Measurements from ENCODE around the gene BCO2. TPM values are rescaled to one million over a fixed set of nuclear protein-coding genes. Genes with fewer than 3 reads are reported as not detected.

BCO2 gene
- total RNA-seq, 1 experiment from 2014 or later = 2.5 TPM

GRCh38 chr11:112229159-112229558 lies 53.8 kb downstream of the BCO2 start:
- POLR2A ChIA-PET (ENCODE audit: low non-redundant PET) = no interaction called here
- DNase-seq (ENCODE audit: low spot score) = no peak
- intact Hi-C loops (cut with micrococcal nuclease; ENCODE audit: unreplicated experiment) = loop anchor here (10.0 kb wide), 1 partner anchor 326 kb away; no protein-coding TSS in a partner anchor
- BruUV-seq (replicated peaks) = no TSS peak
- Histone ChIP-seq H3K9me3 (ENCODE audit: low read depth, low read length, poor library complexity, severe bottlenecking) (no peaks in the 10 kb centered on the region), H3K27ac (ENCODE audit: low read depth, low read length, poor library complexity, severe bottlenecking) (no peak overlapping the region), H3K27me3 (replicated peaks; ENCODE audit: insufficient read depth, low read depth, low read length, poor library complexity) (no peaks in the 10 kb centered on the region), H3K4me1 (ENCODE audit: insufficient read depth, low read length, poor library complexity, severe bottlenecking) (peaks cover 16% of the 10 kb centered on the region), H3K36me3 (ENCODE audit: insufficient read depth, low read length, poor library complexity, severe bottlenecking) (peaks cover 49% of the 10 kb centered on the region), H3K4me3 (ENCODE audit: low read depth, low read length, poor library complexity, severe bottlenecking) (no peak overlapping the region)
- CTCF ChIA-PET = no interaction called here
- TF ChIP-seq CTCF (conservative IDR thresholded peaks at IDR 0.05; ENCODE audit: low read depth, low read length) (no peak), EZH2 (IDR thresholded peaks at IDR 0.05; ENCODE audit: borderline replicate concordance, low read depth, low read length, poor library complexity, severe bottlenecking) (no peak)

GRCh38 chr11:112229746-112230433 lies 54.6 kb downstream of the BCO2 start:
- no TSS peak for BruUV-seq (replicated peaks)
- H3K9me3 ChIP-seq (ENCODE audit: low read depth, low read length, poor library complexity, severe bottlenecking) = no peaks in the 10 kb centered on the region
- H3K27ac ChIP-seq (ENCODE audit: low read depth, low read length, poor library complexity, severe bottlenecking) = no peak overlapping the region
- ChIA-PET POLR2A (ENCODE audit: low non-redundant PET) (no interaction called here), CTCF (no interaction called here)
- no peak overlapping the region for H3K4me3 ChIP-seq (ENCODE audit: low read depth, low read length, poor library complexity, severe bottlenecking)
- DNase-seq (ENCODE audit: low spot score) = no peak
- H3K4me1 ChIP-seq (ENCODE audit: insufficient read depth, low read length, poor library complexity, severe bottlenecking) = peaks cover 16% of the 10 kb centered on the region
- TF ChIP-seq EZH2 (IDR thresholded peaks at IDR 0.05; ENCODE audit: borderline replicate concordance, low read depth, low read length, poor library complexity, severe bottlenecking) (no peak), CTCF (conservative IDR thresholded peaks at IDR 0.05; ENCODE audit: low read depth, low read length) (no peak)
- intact Hi-C loops (cut with micrococcal nuclease; ENCODE audit: unreplicated experiment) = loop anchor here (10.0 kb wide), 1 partner anchor 325 kb away; no protein-coding TSS in a partner anchor
- peaks cover 49% of the 10 kb centered on the region for H3K36me3 ChIP-seq (ENCODE audit: insufficient read depth, low read length, poor library complexity, severe bottlenecking)
- H3K27me3 ChIP-seq (replicated peaks; ENCODE audit: insufficient read depth, low read depth, low read length, poor library complexity) = no peaks in the 10 kb centered on the region

GRCh38 chr11:112231952-112232351 lies 56.6 kb downstream of the BCO2 start:
- H3K27me3 ChIP-seq (replicated peaks; ENCODE audit: insufficient read depth, low read depth, low read length, poor library complexity) = no peaks in the 10 kb centered on the region
- no TSS peak for BruUV-seq (replicated peaks)

More at GRCh38 chr11:112231952-112232351, 56.6 kb downstream of the BCO2 start:
- intact Hi-C loops (cut with micrococcal nuclease; ENCODE audit: unreplicated experiment) = no loop called here
- ChIA-PET CTCF (no interaction called here), POLR2A (ENCODE audit: low non-redundant PET) (no interaction called here)
- Histone ChIP-seq H3K27ac (ENCODE audit: low read depth, low read length, poor library complexity, severe bottlenecking) (no peak overlapping the region), H3K9me3 (ENCODE audit: low read depth, low read length, poor library complexity, severe bottlenecking) (no peaks in the 10 kb centered on the region), H3K4me1 (ENCODE audit: insufficient read depth, low read length, poor library complexity, severe bottlenecking) (peaks cover 13% of the 10 kb centered on the region), H3K36me3 (ENCODE audit: insufficient read depth, low read length, poor library complexity, severe bottlenecking) (peaks cover 67% of the 10 kb centered on the region), H3K4me3 (ENCODE audit: low read depth, low read length, poor library complexity, severe bottlenecking) (no peak overlapping the region)
- TF ChIP-seq EZH2 (IDR thresholded peaks at IDR 0.05; ENCODE audit: borderline replicate concordance, low read depth, low read length, poor library complexity, severe bottlenecking) = no peak
- no peak for TF ChIP-seq CTCF (conservative IDR thresholded peaks at IDR 0.05; ENCODE audit: low read depth, low read length)
- no peak for DNase-seq (ENCODE audit: low spot score)

All from A673 (cell line).